IMR-90 (cell line): ENCODE data around the gene KDM6A. TPM values are rescaled to one million over a fixed set of nuclear protein-coding genes. Genes with fewer than 3 reads are reported as not detected.

Source experiments
- ATAC-seq: fragments of 200-7000 bp; cut with Tn5 transposase; 2 replicates; pipeline ENCODE4 v1.9.1; 2020; ENCODE audit warnings: low read depth, mild to moderate bottlenecking, moderate library complexity
- BruUV-seq: library from RNA; stranded (reverse); fragments of 400-500 nt; replicated peaks from 2 replicates; lab custom pipeline; 2021; lab: Mats Ljungman, UMichigan
- CTCF ChIA-PET: fragments of 300-600 bp; formaldehyde crosslinking; extraction: SDS; loops from one replicate; lab custom pipeline; 2021; ENCODE audit warnings: antibody characterized with exemption; lab: Yijun Ruan, JAX
- POLR2A ChIA-PET: fragments of 300-600 bp; sonication (Branson Sonifier 250); formaldehyde crosslinking; loops from one replicate; lab custom pipeline; 2022; ENCODE audit warnings: antibody characterized with exemption; ENCODE audit not compliant: unreplicated experiment; lab: Charles Lee
- DNase-seq: peaks from one replicate; pipeline ENCODE4 v3.0.0; 2013
- H2AFZ ChIP-seq: replicated peaks from 2 replicates; pipeline ENCODE3; 2013; ENCODE audit warnings: low read length, mild to moderate bottlenecking; ENCODE audit not compliant: poor library complexity
- H2AK5ac ChIP-seq: 2 replicates; pipeline ENCODE4 v1.6.1; 2013; ENCODE audit warnings: low read depth, low read length, inconsistent platforms
- H2AK9ac ChIP-seq: replicated peaks from 2 replicates; pipeline ENCODE3; 2013; ENCODE audit warnings: mild to moderate bottlenecking, low read depth, low read length, moderate library complexity; ENCODE audit not compliant: poor library complexity
- H2BK120ac ChIP-seq: 2 replicates; pipeline ENCODE4 v1.6.1; 2013; ENCODE audit warnings: low read depth, low read length, inconsistent platforms
- H2BK15ac ChIP-seq: 3 replicates; pipeline ENCODE4 v1.6.1; 2013; ENCODE audit warnings: low read depth, low read length, inconsistent platforms
- H2BK20ac ChIP-seq: 2 replicates; pipeline ENCODE4 v1.6.1; 2013; ENCODE audit warnings: low read depth, mild to moderate bottlenecking, inconsistent platforms, low read length, moderate library complexity
- H2BK5ac ChIP-seq: 2 replicates; pipeline ENCODE4 v1.6.1; 2013; ENCODE audit warnings: mild to moderate bottlenecking, low read depth, low read length, inconsistent platforms; ENCODE audit not compliant: poor library complexity, severe bottlenecking
- H3K14ac ChIP-seq: replicated peaks from 2 replicates; pipeline ENCODE4 v1.6.1; 2013; ENCODE audit warnings: low read depth, low read length, inconsistent platforms
- H3K18ac ChIP-seq: 2 replicates; pipeline ENCODE4 v1.6.1; 2013; ENCODE audit warnings: low read depth, low read length, control low read depth
- H3K23ac ChIP-seq: 2 replicates; pipeline ENCODE4 v1.6.1; 2013; ENCODE audit warnings: low read depth, low read length, inconsistent platforms
- H3K27ac ChIP-seq: 2 replicates; pipeline ENCODE4 v1.5.1; 2013; ENCODE audit warnings: mild to moderate bottlenecking, control low read depth, low read length; ENCODE audit not compliant: insufficient read depth
- H3K27me3 ChIP-seq: 2 replicates; pipeline ENCODE4 v1.6.1; 2013; ENCODE audit warnings: low read length; ENCODE audit not compliant: control insufficient read depth, insufficient read depth
- H3K36me3 ChIP-seq: 2 replicates; pipeline ENCODE4 v1.6.1; 2013; ENCODE audit warnings: low read length, mixed read lengths; ENCODE audit not compliant: control insufficient read depth, insufficient read depth
- H3K4ac ChIP-seq: 2 replicates; pipeline ENCODE4 v1.6.1; 2013; ENCODE audit warnings: low read depth, low read length, inconsistent platforms
- H3K4me1 ChIP-seq: 2 replicates; pipeline ENCODE4 v1.6.1; 2013; ENCODE audit warnings: low read length, mixed read lengths; ENCODE audit not compliant: control insufficient read depth, insufficient read depth
- H3K4me2 ChIP-seq: 2 replicates; pipeline ENCODE4 v1.6.1; 2013; ENCODE audit warnings: low read depth, mild to moderate bottlenecking, control low read depth, low read length, moderate library complexity
- H3K4me3 ChIP-seq: 2 replicates; pipeline ENCODE4 v1.5.1; 2013; ENCODE audit warnings: low read depth, mild to moderate bottlenecking, control low read depth, low read length, moderate library complexity; ENCODE audit not compliant: insufficient read depth
- H3K56ac ChIP-seq: 2 replicates; pipeline ENCODE4 v1.6.1; 2013; ENCODE audit warnings: low read length, inconsistent platforms; ENCODE audit not compliant: insufficient read depth; ENCODE audit errors: extremely low read depth
- H3K79me1 ChIP-seq, 2 experiments: 2 replicates each; pipeline ENCODE4 v1.6.1; 2013; ENCODE audit warnings: low read length in 2 of 2, inconsistent platforms in 1 of 2, low read depth in 1 of 2
- H3K9ac ChIP-seq: 2 replicates; pipeline ENCODE4 v1.6.1; 2013; ENCODE audit warnings: low read depth, low read length, control low read depth
- H3K9me1 ChIP-seq: 2 replicates; pipeline ENCODE4 v1.6.1; 2013; ENCODE audit warnings: low read length, inconsistent platforms; ENCODE audit not compliant: insufficient read depth
- H3K9me3 ChIP-seq: 2 replicates; pipeline ENCODE4 v1.6.1; 2013; ENCODE audit warnings: low read length; ENCODE audit not compliant: control insufficient read depth, insufficient read depth
- H4K20me1 ChIP-seq: 2 replicates; pipeline ENCODE4 v1.6.1; 2013; ENCODE audit warnings: low read length, inconsistent platforms; ENCODE audit not compliant: insufficient read depth
- H4K5ac ChIP-seq: 2 replicates; pipeline ENCODE4 v1.6.1; 2013; ENCODE audit warnings: mild to moderate bottlenecking, low read depth, low read length, control low read depth
- H4K8ac ChIP-seq, 2 experiments: 2 replicates each; pipeline ENCODE4 v1.6.1; 2013; ENCODE audit warnings: low read depth in 2 of 2, low read length in 2 of 2, control low read depth in 1 of 2, inconsistent platforms in 1 of 2
- H4K91ac ChIP-seq: 2 replicates; pipeline ENCODE4 v1.6.1; 2013; ENCODE audit warnings: low read depth, low read length, inconsistent platforms; ENCODE audit not compliant: insufficient read depth
- BHLHE40 ChIP-seq: fragments of 150-350 bp; IDR thresholded peaks from 2 replicates; pipeline ENCODE4 v1.6.1; 2016; ENCODE audit warnings: mild to moderate bottlenecking, low read depth, low read length
- dilution Hi-C: fragments of 300-500 bp; cut with HindIII; formaldehyde crosslinking; loops from one replicate; pipeline ENCODE4 v1.14.3; 2018; ENCODE audit warnings: low sequenced_read_pairs; ENCODE audit not compliant: unreplicated experiment
- in situ Hi-C: fragments of 300-500 bp; cut with MboI; formaldehyde crosslinking; loops from 3 replicates; pipeline ENCODE4 v1.14.3; 2019; ENCODE audit warnings: low sequenced_read_pairs, inconsistent platforms, mixed read lengths
- intact Hi-C: fragments of 100-400 bp; cut with micrococcal nuclease; formaldehyde crosslinking; loops from 2 replicates; pipeline ENCODE4 v1.10.0; 2022
- polyA plus RNA-seq, 3 experiments: library from polyadenylated mRNA; depleted of rRNA; stranded (reverse); fragments of >200 nt; gene quantifications; 2 replicates each; pipeline ENCODE4 v1.2.3, GENCODE V29; 2012; ENCODE audit warnings: low replicate concordance in 1 of 3
- total RNA-seq: library from RNA; depleted of rRNA; stranded (reverse); fragments of >200 nt; gene quantifications from 2 replicates; pipeline ENCODE4 v1.2.3, GENCODE V29; 2012

KDM6A gene
- total and polyA plus RNA-seq, 2 of the 4 experiments (the other 2 are of a cell fraction), result 11.7 to 24.9 TPM

DNA sequence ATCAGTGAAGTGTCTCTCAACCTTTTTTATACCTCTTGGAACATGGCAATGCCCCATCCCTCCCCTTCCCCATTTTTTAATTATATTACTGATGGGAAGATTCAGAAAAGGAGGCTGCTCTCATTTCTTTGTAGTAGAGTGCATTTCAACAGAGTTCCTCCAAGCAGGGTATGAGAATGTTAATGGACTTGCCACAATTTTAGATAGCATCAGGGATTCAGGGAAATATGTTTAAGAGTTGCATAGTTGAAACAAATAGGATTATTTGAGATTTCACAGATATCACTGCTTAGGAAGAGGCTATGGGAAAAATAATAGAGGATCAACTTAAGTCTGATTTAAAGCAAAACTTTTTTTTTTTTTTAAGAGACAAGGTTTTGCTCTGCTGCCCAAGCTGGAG is 281.5 kb downstream of the KDM6A start:
- Histone ChIP-seq H3K4ac (no peak overlapping the region), H4K91ac (no peak overlapping the region), H4K5ac (no peak overlapping the region), H3K4me1 (no peaks in the 10 kb centered on the region), H3K56ac (no peak overlapping the region), H3K14ac (no peak overlapping the region), H3K18ac (no peak overlapping the region), H3K27me3 (peaks cover 12% of the 10 kb centered on the region; the same call in 1 of the 2 replicates), H3K36me3 (no peaks in the 10 kb centered on the region), H3K4me3 (no peak overlapping the region), H4K20me1 (no peaks in the 10 kb centered on the region), H3K79me1 (no peaks in the 10 kb centered on the region), H2BK15ac (no peak overlapping the region), H4K8ac (no peak overlapping the region), H2BK20ac (no peak overlapping the region), H3K9me3 (no peaks in the 10 kb centered on the region), H2AFZ (no peak overlapping the region), H3K9me1 (no peaks in the 10 kb centered on the region), H2BK5ac (no peak overlapping the region), H2AK5ac (no peak overlapping the region), H3K4me2 (no peak overlapping the region), H2AK9ac (no peak overlapping the region), H3K23ac (no peak overlapping the region), H3K9ac (no peak overlapping the region), H3K27ac (no peak overlapping the region), H2BK120ac (no peak overlapping the region)
- CTCF ChIA-PET, result no interaction called here
- ATAC-seq (no peak), DNase-seq (no peak)
- dilution Hi-C loops, result no loop called here
- no TSS peak for BruUV-seq
- TF ChIP-seq BHLHE40, result no peak
- in situ Hi-C loops, result no loop called here
- POLR2A ChIA-PET, result no interaction called here
- intact Hi-C loops, result no loop called here
